ENCODE data around the gene TMC8. TPM values are rescaled to one million over a fixed set of nuclear protein-coding genes. Genes with fewer than 3 reads are reported as not detected.

TMC8 gene
- total RNA-seq, 4 donors from 2014 or later, result 1.7 to 12.0 (median 3.0) TPM

DNA sequence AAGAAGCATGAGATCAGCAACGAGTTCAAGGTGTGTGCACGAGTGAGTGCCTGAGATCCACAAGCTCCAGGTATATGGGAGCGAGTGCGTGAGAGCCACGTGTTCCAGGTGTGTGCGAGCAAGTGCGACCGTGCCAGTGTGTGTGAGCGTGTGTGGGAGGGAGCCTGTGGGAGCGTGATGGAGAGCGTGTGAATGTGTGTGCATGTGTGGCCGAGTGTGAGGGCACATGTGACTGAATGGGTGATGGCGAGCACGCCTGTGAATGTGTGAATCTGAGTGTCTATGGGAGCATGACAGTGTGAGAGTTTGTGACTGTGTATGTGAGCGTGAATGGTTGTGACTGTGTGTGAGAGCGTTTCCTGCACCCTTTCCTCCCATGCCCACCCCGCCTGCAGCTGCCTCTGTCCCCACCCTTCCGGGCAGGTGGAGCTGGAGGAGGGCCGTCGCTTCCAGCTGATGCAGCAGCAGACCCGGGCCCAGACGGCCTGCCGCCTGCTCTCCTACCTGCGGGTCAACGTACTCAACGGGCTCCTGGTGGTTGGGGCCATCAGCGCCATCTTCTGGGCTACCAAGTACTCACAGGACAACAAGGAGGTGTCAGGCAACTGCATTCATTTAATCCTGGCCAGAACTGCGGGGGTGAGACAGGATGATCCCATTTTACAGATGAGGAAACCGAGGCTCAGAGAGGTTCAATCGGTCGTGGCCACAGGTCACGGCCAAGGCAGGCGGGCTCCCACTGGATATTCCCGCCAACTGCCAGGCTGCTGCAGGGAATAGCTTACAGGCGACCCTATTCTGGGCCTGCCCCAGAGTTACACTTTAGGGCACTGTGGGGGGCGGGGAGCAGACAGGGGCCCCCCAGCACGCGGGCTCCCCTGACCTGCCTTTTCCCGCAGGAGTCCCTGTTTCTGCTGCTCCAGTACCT, 3.7 kb downstream of the TMC8 start:
- H3K27ac ChIP-seq, result no peak overlapping the region
- peaks cover 0 to 34% (median 13%) of the 10 kb centered on the region in 3 donors for H3K4me1 ChIP-seq
- 77 to 81% methylated on average over 11 to 18 of the region's 39 CpGs for WGBS, 2 donors (ENCODE audit: low coverage in 1 of 2)
- no peaks in the 10 kb centered on the region for H3K36me3 ChIP-seq
- no peak for ATAC-seq
- no peak for TF ChIP-seq POLR2A (IDR thresholded peaks at IDR 0.05)
- TF ChIP-seq EP300 (IDR thresholded peaks at IDR 0.05), result no peak
- TF ChIP-seq, protein P1, sequence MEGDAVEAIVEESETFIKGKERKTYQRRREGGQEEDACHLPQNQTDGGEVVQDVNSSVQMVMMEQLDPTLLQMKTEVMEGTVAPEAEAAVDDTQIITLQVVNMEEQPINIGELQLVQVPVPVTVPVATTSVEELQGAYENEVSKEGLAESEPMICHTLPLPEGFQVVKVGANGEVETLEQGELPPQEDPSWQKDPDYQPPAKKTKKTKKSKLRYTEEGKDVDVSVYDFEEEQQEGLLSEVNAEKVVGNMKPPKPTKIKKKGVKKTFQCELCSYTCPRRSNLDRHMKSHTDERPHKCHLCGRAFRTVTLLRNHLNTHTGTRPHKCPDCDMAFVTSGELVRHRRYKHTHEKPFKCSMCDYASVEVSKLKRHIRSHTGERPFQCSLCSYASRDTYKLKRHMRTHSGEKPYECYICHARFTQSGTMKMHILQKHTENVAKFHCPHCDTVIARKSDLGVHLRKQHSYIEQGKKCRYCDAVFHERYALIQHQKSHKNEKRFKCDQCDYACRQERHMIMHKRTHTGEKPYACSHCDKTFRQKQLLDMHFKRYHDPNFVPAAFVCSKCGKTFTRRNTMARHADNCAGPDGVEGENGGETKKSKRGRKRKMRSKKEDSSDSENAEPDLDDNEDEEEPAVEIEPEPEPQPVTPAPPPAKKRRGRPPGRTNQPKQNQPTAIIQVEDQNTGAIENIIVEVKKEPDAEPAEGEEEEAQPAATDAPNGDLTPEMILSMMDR (IDR thresholded peaks at IDR 0.05), result peak in 2 of 4 experiments; percentile 10 to 44
- no peak for TF ChIP-seq POLR2AphosphoS5 (IDR thresholded peaks at IDR 0.05)
- no peak overlapping the region for H3K4me3 ChIP-seq
- H3K27me3 ChIP-seq, result peaks cover 45% of the 10 kb centered on the region
- no peaks in the 10 kb centered on the region for H3K9me3 ChIP-seq

DNA sequence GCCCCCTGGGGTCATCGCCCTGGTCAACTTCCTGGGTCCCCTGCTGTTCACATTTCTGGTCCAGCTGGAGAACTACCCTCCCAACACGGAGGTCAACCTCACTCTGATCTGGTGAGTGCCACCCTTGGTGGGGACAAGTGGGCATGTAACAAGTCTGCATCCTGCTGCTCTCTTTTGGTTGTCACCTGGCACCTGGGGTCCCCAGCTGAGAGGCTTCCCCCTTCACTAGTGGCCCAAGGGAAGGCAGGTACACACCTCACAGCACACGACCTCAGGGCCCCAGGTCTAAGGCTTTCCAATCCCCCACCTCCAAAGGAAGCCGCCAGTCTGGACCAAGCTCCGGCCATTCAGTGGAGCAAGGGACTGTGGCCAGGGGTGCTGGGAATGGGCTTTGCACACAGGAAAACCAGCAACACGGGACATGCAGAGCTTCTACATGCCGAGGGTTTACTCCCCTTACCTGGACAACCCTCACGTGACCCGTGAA, 4.4 kb downstream of the TMC8 start:
- Histone ChIP-seq H3K27ac (no peak overlapping the region), H3K4me3 (no peak overlapping the region), H3K27me3 (peaks cover 37% of the 10 kb centered on the region), H3K4me1 (peaks cover 0 to 27% (median 13%) of the 10 kb centered on the region in 3 donors), H3K9me3 (no peaks in the 10 kb centered on the region), H3K36me3 (no peaks in the 10 kb centered on the region)
- TF ChIP-seq POLR2AphosphoS5 (IDR thresholded peaks at IDR 0.05) (no peak), POLR2A (IDR thresholded peaks at IDR 0.05) (no peak), EP300 (IDR thresholded peaks at IDR 0.05) (no peak)
- TF ChIP-seq, protein P1 (IDR thresholded peaks at IDR 0.05), result no peak
- no peak for ATAC-seq
- 83% methylated on average over 4 of the region's 9 CpGs; no CpG with 5 or more reads in 1 of the 2 donors for WGBS, 2 donors (ENCODE audit: low coverage in 1 of 2)

DNA sequence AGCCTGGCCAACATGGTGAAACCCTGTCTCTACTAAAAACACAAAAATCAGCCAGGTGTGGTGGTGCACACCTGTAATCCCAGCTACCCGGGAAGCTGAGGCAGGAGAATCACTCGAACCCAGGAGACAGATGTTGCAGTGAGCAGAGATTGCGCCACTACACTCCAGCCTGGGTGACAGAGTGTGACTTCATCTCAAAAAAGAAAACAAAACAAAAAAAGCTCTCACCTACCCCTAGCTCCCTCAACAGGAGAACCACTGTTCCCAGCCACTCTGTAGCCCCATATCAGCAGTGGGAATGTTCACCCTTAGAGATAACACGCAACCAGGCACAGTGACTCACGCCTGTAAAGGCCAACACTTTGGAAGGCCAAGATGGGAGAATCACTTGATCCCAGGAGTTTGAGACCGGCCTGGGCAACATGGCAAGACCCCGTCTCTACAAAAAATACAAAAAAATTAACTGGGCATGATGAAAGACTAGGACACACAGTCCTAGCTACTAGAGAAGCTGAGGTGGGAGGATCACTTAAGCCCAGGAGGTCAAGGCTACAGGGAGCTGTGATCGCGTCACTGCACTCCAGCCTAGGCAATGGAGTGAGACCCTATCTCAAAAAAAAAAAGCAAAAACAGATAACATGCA, 5.4 kb downstream of the TMC8 start:
- H3K4me1 ChIP-seq, result peaks cover 0 to 26% (median 13%) of the 10 kb centered on the region in 3 donors
- H3K27ac ChIP-seq, result no peak overlapping the region
- no peak for TF ChIP-seq EP300 (IDR thresholded peaks at IDR 0.05)
- no peak for TF ChIP-seq POLR2AphosphoS5 (IDR thresholded peaks at IDR 0.05)
- TF ChIP-seq, protein P1 (IDR thresholded peaks at IDR 0.05), result no peak
- no peak for TF ChIP-seq POLR2A (IDR thresholded peaks at IDR 0.05)
- no peak for ATAC-seq
- 91 to 92% methylated on average over 6 to 7 of the region's 9 CpGs for WGBS, 2 donors (ENCODE audit: low coverage in 1 of 2)
- no peaks in the 10 kb centered on the region for H3K9me3 ChIP-seq
- peaks cover 27% of the 10 kb centered on the region for H3K27me3 ChIP-seq
- no peak overlapping the region for H3K4me3 ChIP-seq
- H3K36me3 ChIP-seq, result no peaks in the 10 kb centered on the region

DNA sequence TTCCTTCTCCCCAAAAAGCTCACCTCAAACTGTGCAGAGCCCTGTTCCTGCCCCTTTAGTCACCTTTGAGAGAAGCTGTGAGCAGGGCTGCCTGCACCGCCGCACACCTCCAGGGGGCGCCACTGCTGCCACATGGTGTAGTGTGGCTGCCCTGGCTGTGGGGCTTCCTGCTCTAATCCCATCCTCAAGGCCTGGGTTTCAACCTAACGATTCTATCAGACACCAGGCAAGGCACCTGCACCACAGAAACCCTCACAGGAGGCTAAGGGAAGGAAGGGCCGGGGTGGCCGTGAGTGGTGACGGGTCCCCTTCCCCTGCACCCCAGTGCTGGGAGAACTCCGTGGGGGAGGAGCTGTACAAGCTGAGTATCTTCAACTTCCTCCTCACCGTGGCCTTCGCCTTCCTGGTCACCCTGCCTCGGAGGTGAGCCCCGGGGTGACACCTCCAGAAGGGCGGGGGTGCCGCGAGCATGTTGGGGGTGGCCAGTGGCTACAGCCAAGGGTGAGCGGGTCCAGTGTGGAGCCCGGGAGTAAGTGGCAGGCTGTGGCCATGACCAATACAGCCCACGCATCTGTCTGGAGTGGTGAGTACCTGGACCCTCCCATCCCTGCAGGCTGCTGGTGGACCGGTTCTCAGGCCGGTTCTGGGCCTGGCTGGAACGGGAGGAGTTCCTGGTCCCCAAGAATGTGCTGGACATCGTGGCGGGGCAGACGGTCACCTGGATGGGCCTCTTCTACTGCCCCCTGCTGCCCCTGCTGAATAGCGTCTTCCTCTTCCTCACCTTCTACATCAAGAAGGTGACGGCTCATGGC, 7.0 kb downstream of the TMC8 start:
- peaks cover 11% of the 10 kb centered on the region for H3K27me3 ChIP-seq
- WGBS, 2 donors (ENCODE audit: low coverage in 1 of 2), result 46 to 80% methylated on average over 2 to 8 of the region's 26 CpGs
- no peak overlapping the region for H3K27ac ChIP-seq
- H3K4me1 ChIP-seq, result peaks cover 0 to 26% (median 0%) of the 10 kb centered on the region in 3 donors
- H3K4me3 ChIP-seq, result no peak overlapping the region
- ATAC-seq, result no peak
- H3K9me3 ChIP-seq, result no peaks in the 10 kb centered on the region
- H3K36me3 ChIP-seq, result no peaks in the 10 kb centered on the region
- TF ChIP-seq POLR2AphosphoS5 (IDR thresholded peaks at IDR 0.05), result no peak
- TF ChIP-seq EP300 (IDR thresholded peaks at IDR 0.05), result no peak
- TF ChIP-seq, protein P1 (IDR thresholded peaks at IDR 0.05), result no peak
- no peak for TF ChIP-seq POLR2A (IDR thresholded peaks at IDR 0.05)
